GM13977 (cell line): ENCODE data around the gene C8G.

Source experiments
- DNase-seq: peaks from one replicate; pipeline ENCODE4 v3.0.0; 2012; ENCODE audit warnings: low spot score
- CTCF ChIP-seq: IDR thresholded peaks from 2 replicates; pipeline ENCODE4 v1.5.1; 2012; ENCODE audit warnings: mild to moderate bottlenecking, control low read depth; ENCODE audit not compliant: insufficient read depth; ENCODE audit errors: extremely low read depth, missing control alignments
- in situ Hi-C: fragments of 300-500 bp; cut with MboI; formaldehyde crosslinking; loops from one replicate; pipeline ENCODE4 v1.12.0; 2022; ENCODE audit warnings: low sequenced_read_pairs, low pct_unique_long_range_greater_than_20kb, mixed read lengths, inconsistent platforms; ENCODE audit not compliant: unreplicated experiment

Gene C8G

GRCh38 chr9:136949817-136950655 is 5.0 kb downstream of the C8G start:
- DNase-seq: peak; percentile 100
- in situ Hi-C loops: no loop called here
- TF ChIP-seq CTCF: peak; percentile 21

- DNase-seq: no peak
- no peak for TF ChIP-seq CTCF
- in situ Hi-C loops: no loop called here
Observed at GRCh38 chr9:136950656-136951276, 5.7 kb downstream of the C8G start.

- in situ Hi-C loops: no loop called here
- no peak for TF ChIP-seq CTCF
- DNase-seq: no peak
Observed at GRCh38 chr9:136951541-136952320, 6.7 kb downstream of the C8G start, which contains the start of gene LCN12. TSS of gene LCN12 (plus strand) at chr9:136952273. CDS start at chr9:136952328, 55 bp downstream.

GRCh38 chr9:136952321-136952850 is 7.3 kb downstream of the C8G start:
- in situ Hi-C loops: no loop called here
- no peak for DNase-seq
- no peak for TF ChIP-seq CTCF

GRCh38 chr9:136952876-136953770 is 8.1 kb downstream of the C8G start:
- TF ChIP-seq CTCF: no peak
- in situ Hi-C loops: no loop called here

GRCh38 chr9:136953771-136954269 is 8.8 kb downstream of the C8G start:
- in situ Hi-C loops: no loop called here
- no peak for TF ChIP-seq CTCF
- DNase-seq: no peak

More at GRCh38 chr9:136952876-136953770, 8.1 kb downstream of the C8G start:
- no peak for DNase-seq
